Ovary (tissue), 9 donors: Measurements from ENCODE around the gene OCSTAMP. TPM values are rescaled to one million over a fixed set of nuclear protein-coding genes. Genes with fewer than 3 reads are reported as not detected.

Source experiments
- DNase-seq, 5 donors: peaks; one replicate each; pipeline ENCODE4 v3.0.0-alpha.2; 2019 to 2020
- H3K27ac ChIP-seq, 2 donors: fragments of 200-600 bp; one replicate each; pipeline versions ENCODE4 v1.5.1 to v1.8.0; 2019 to 2022
- H3K27me3 ChIP-seq: fragments of 200-600 bp; one replicate; pipeline ENCODE4 v1.8.0; 2022
- H3K36me3 ChIP-seq: fragments of 200-600 bp; sonication (generic); one replicate; pipeline ENCODE4 v1.5.1; 2019
- H3K4me1 ChIP-seq: one replicate; pipeline ENCODE4 v1.8.1; 2013; ENCODE audit warnings: mild to moderate bottlenecking, moderate library complexity; ENCODE audit not compliant: insufficient read depth
- H3K4me3 ChIP-seq: fragments of 200-600 bp; sonication (generic); one replicate; pipeline ENCODE4 v1.5.1; 2017
- H3K9me3 ChIP-seq, 2 donors: fragments of 200-600 bp in 1 of 2; sonication (generic) in 1 of 2; one replicate each; pipeline versions ENCODE4 v1.5.1 to v1.8.1; 2013 to 2019; ENCODE audit warnings: mild to moderate bottlenecking in 1 of 2, moderate library complexity in 1 of 2
- CTCF ChIP-seq, 3 donors: fragments of 450-650 bp in 2 of 3; fragments of 200-600 bp in 1 of 3; IDR thresholded peaks; one replicate each; pipeline versions ENCODE4 v1.5.1 to v1.8.0; 2016 to 2022; ENCODE audit warnings: antibody characterized with exemption in 3 of 3, mild to moderate bottlenecking in 1 of 3
- EP300 ChIP-seq: sonication (generic); formaldehyde crosslinking; IDR thresholded peaks from one replicate; pipeline ENCODE4 v1.6.1; 2017; ENCODE audit warnings: antibody characterized with exemption
- POLR2A ChIP-seq: fragments of 450-650 bp; IDR thresholded peaks from one replicate; pipeline ENCODE4 v1.6.1; 2017; ENCODE audit warnings: antibody characterized with exemption, mild to moderate bottlenecking, moderate library complexity
- WGBS, 3 donors: extraction: QIAGEN DNeasy Blood & Tissue Kit in 1 of 3; methylation state at CpG; one replicate each; pipeline versions ENCODE4 v1.1.5 to v1.1.7; 2013 to 2017; 5-methylcytosine and 5-hydroxymethylcytosine counted together
- intact Hi-C, 4 donors: fragments of 100-400 bp; cut with DNase I; formaldehyde crosslinking; loops; one replicate each; pipeline versions ENCODE4 v1.11.0 to v1.15.1; 2022 to 2023
- polyA plus RNA-seq, 2 donors: library from polyadenylated mRNA; stranded (reverse); fragments of 200-250 nt in 1 of 2; fragments of 350-450 nt in 1 of 2; fragmentation: Illumina TruSeq in 1 of 2; extraction: RNeasy Lipid Tissue Mini Kit (QIAGEN cat#74804) in 1 of 2; gene quantifications; one replicate each; pipeline ENCODE4 v1.2.3, GENCODE V29; 2013 to 2014
- total RNA-seq, 7 donors: library from RNA; depleted of rRNA in 2 of 7; stranded (reverse); fragments of >200 nt in 2 of 7; fragmentation: NEBNext Ultra II Directional in 3 of 7; extraction: Animal tissue kit (Norgen Biotek cat#: 25700) in 3 of 7; gene quantifications; one replicate each; pipeline versions ENCODE4 v1.1.0 to v1.2.4, GENCODE V29; 2016 to 2023
- donor health status: DM: no; HTN: no; CAD: no; lungs with moderate emphysema.
- donor health status: DM: no; HTN: no; CAD: no.
- donor health status: Bipolar disorder and iron deficiency.
- donor health status: DM: yes; HTN: yes; CAD: no.
- donor health status: DM: no; HTN: no; CAD: no.
- donor health status: DM: yes; HTN: yes; CAD: no.

Gene OCSTAMP
- total and polyA plus RNA-seq, 9 donors, result 2.0 TPM; not detected in 8

GRCh38 chr20:46512943-46513844 lies 37.3 kb downstream of the OCSTAMP start, which contains the start of gene ZNF334:
Gene ZNF334 (minus strand): TSS chr20:46513559. CDS start chr20:46512102, 1,457 bp downstream.
- H3K36me3 ChIP-seq, result no peaks in the 10 kb centered on the region
- H3K4me1 ChIP-seq, result no peaks in the 10 kb centered on the region
- H3K27me3 ChIP-seq, result no peaks in the 10 kb centered on the region
- peak within 1 kb of the TSS in 1 of 2 donors; percentile 23 for H3K27ac ChIP-seq
- 2% methylated on average over 47 to 49 of the region's 49 CpGs for whole genome bisulfite sequencing, 3 donors
- H3K9me3 ChIP-seq, result no peaks in the 10 kb centered on the region
- intact Hi-C loops, result no loop called here
- no peak for TF ChIP-seq CTCF (IDR thresholded peaks at IDR 0.05)
- TF ChIP-seq POLR2A, result no peak
- TF ChIP-seq EP300, result no peak
- peak; percentile 60 to 87 (median 77) for DNase-seq
- peak within 1 kb of the TSS; percentile 65 for H3K4me3 ChIP-seq

GRCh38 chr20:46509523-46509922 lies 40.9 kb downstream of the OCSTAMP start:
- intact Hi-C loops, result no loop called here
- WGBS, 3 donors, result 85 to 97% (median 86%) methylated on average over 2 of the region's 2 CpGs
- TF ChIP-seq CTCF (IDR thresholded peaks at IDR 0.05) (no peak), EP300 (no peak), POLR2A (no peak)

GRCh38 chr20:46507760-46508407 lies 42.6 kb downstream of the OCSTAMP start:
- H3K4me3 ChIP-seq, result no peak overlapping the region
- TF ChIP-seq POLR2A (no peak), EP300 (no peak), CTCF (IDR thresholded peaks at IDR 0.05) (no peak)
- H3K36me3 ChIP-seq, result no peaks in the 10 kb centered on the region
- no peak overlapping the region for H3K27ac ChIP-seq
- H3K9me3 ChIP-seq, result no peaks in the 10 kb centered on the region
- H3K27me3 ChIP-seq, result no peaks in the 10 kb centered on the region
- no peaks in the 10 kb centered on the region for H3K4me1 ChIP-seq
- no peak for DNase-seq
- 92 to 94% (median 94%) methylated on average over 4 of the region's 4 CpGs for WGBS, 3 donors
- intact Hi-C loops, result no loop called here

More at GRCh38 chr20:46509523-46509922, 40.9 kb downstream of the OCSTAMP start:
- DNase-seq, result no peak
- H3K9me3 ChIP-seq, result no peaks in the 10 kb centered on the region
- no peak overlapping the region for H3K4me3 ChIP-seq
- H3K36me3 ChIP-seq, result no peaks in the 10 kb centered on the region
- no peaks in the 10 kb centered on the region for H3K27me3 ChIP-seq
- H3K4me1 ChIP-seq, result no peaks in the 10 kb centered on the region
- H3K27ac ChIP-seq, result no peak overlapping the region

- Histone ChIP-seq H3K4me3 (no peak overlapping the region), H3K36me3 (no peaks in the 10 kb centered on the region), H3K27ac (no peak overlapping the region), H3K9me3 (peaks cover 4 to 16% of the 10 kb centered on the region in 2 donors), H3K4me1 (no peaks in the 10 kb centered on the region), H3K27me3 (no peaks in the 10 kb centered on the region)
- intact Hi-C loops, result no loop called here
- TF ChIP-seq CTCF (IDR thresholded peaks at IDR 0.05) (no peak), POLR2A (no peak), EP300 (no peak)
- DNase-seq, result no peak
- WGBS, 3 donors, result 95 to 97% (median 97%) methylated on average over 3 of the region's 3 CpGs
These were observed 44.9 kb downstream of the OCSTAMP start for GRCh38 chr20:46505506-46505905.
